Measurements from ENCODE around the gene LIN28B. TPM values are rescaled to one million over a fixed set of nuclear protein-coding genes. Genes with fewer than 3 reads are reported as not detected.

Gene LIN28B
- total and polyA plus RNA-seq, 12 donors, result 0.08 to 8.7 (median 0.09) TPM; not detected in 7

GRCh38 chr6:105034470-105034869, 77.6 kb downstream of the LIN28B start:
- no peak for TF ChIP-seq POLR2A (IDR thresholded peaks at IDR 0.05)
- TF ChIP-seq CTCF (IDR thresholded peaks at IDR 0.05), result no peak
- intact Hi-C loops (cut with DNase I), result no loop called here
- H3K4me3 ChIP-seq, result no peak overlapping the region
- no peaks in the 10 kb centered on the region for H3K36me3 ChIP-seq (replicated peaks in 1 of 2)
- no peaks in the 10 kb centered on the region for H3K4me1 ChIP-seq (replicated peaks in 1 of 2)
- H3K27ac ChIP-seq, result no peak overlapping the region
- no peaks in the 10 kb centered on the region for H3K27me3 ChIP-seq
- WGBS, 4 donors, result 73 to 88% (median 77%) methylated on average over 1 of the region's 1 CpG
- no peak for DNase-seq
- H3K9me3 ChIP-seq (replicated peaks in 1 of 3), result no peaks in the 10 kb centered on the region

GRCh38 chr6:105035299-105035698, 78.4 kb downstream of the LIN28B start:
- intact Hi-C loops (cut with DNase I), result no loop called here
- DNase-seq, result no peak
- Histone ChIP-seq H3K4me1 (replicated peaks in 1 of 2) (no peaks in the 10 kb centered on the region), H3K9me3 (replicated peaks in 1 of 3) (no peaks in the 10 kb centered on the region), H3K27me3 (no peaks in the 10 kb centered on the region), H3K27ac (no peak overlapping the region), H3K4me3 (no peak overlapping the region), H3K36me3 (replicated peaks in 1 of 2) (no peaks in the 10 kb centered on the region)
- no peak for TF ChIP-seq CTCF (IDR thresholded peaks at IDR 0.05)
- no peak for TF ChIP-seq POLR2A (IDR thresholded peaks at IDR 0.05)

DNA sequence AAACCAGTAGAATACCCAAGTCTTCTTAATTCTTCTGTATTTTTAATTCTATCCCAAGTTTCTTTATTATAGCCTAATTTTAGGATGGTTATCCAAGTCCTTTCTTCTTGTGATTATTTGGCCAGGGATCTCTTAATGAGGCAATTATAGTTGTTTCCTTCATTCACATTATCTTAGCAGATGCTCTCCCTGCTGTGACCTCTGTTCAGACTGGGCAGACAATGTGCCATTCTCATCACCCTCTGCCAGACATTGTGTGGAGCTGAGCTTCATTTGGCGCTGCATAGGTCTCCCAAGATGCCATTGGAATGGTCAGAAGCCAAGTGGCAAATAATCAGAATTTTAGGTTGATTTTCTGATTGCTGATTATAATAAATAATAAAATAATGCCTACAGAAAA, 79.4 kb downstream of the LIN28B start:
- Histone ChIP-seq H3K4me3 (no peak overlapping the region), H3K27me3 (no peaks in the 10 kb centered on the region), H3K36me3 (replicated peaks in 1 of 2) (no peaks in the 10 kb centered on the region), H3K27ac (no peak overlapping the region), H3K9me3 (replicated peaks in 1 of 3) (no peaks in the 10 kb centered on the region), H3K4me1 (replicated peaks in 1 of 2) (no peaks in the 10 kb centered on the region)
- intact Hi-C loops (cut with DNase I), result no loop called here
- 72 to 90% (median 87%) methylated on average over 1 of the region's 1 CpG for WGBS, 4 donors
- no peak for DNase-seq
- TF ChIP-seq CTCF (IDR thresholded peaks at IDR 0.05), result no peak
- TF ChIP-seq POLR2A (IDR thresholded peaks at IDR 0.05), result no peak

DNA sequence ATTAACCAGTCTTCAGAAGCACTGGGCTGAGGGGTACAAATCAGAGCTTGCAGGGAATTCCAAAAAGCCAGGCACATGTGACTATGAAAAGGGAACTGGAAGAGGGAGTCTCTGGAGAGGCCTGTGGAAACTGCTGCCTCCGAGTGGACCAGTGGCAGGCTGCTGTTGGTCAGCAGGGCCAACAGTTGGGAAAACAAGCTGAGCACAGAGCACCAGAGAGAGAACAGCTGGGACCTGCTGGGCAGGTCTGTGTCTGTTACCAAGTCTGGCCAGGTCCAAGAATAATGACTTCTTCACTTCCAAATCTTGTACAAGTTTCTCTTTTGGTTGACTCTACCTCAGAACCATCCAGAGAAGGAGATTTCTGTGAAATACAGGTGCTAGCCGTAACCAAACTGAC, 81.4 kb downstream of the LIN28B start:
- Histone ChIP-seq H3K27me3 (no peaks in the 10 kb centered on the region), H3K4me3 (no peak overlapping the region), H3K36me3 (replicated peaks in 1 of 2) (no peaks in the 10 kb centered on the region), H3K4me1 (replicated peaks in 1 of 2) (no peaks in the 10 kb centered on the region), H3K27ac (no peak overlapping the region), H3K9me3 (replicated peaks in 1 of 3) (no peaks in the 10 kb centered on the region)
- intact Hi-C loops (cut with DNase I), result no loop called here
- TF ChIP-seq CTCF (IDR thresholded peaks at IDR 0.05) (no peak), POLR2A (IDR thresholded peaks at IDR 0.05) (no peak)
- no peak for DNase-seq
- WGBS, 4 donors, result 55 to 65% (median 65%) methylated on average over 2 of the region's 2 CpGs

Data from adrenal gland (tissue), 12 donors.